GM19035 (cell line): ENCODE measurements around the gene ZCCHC10.
"Not testable (repeated sequence)": the region's sequence is repeated elsewhere in the genome, so short reads cannot be mapped to it uniquely, and the experiment has no call there.

Source experiments
- ATAC-seq: cut with Tn5 transposase; IDR thresholded peaks from one replicate; pipeline ENCODE4 v1.9.1; 2021; ENCODE audit not compliant: unreplicated experiment

ZCCHC10 gene

GRCh38 chr5:133046560-133046959, 20.2 kb upstream of the ZCCHC10 start:
- ATAC-seq, result not testable (repeated sequence)

GRCh38 chr5:133041910-133042309, 15.6 kb upstream of the ZCCHC10 start:
- no peak for ATAC-seq

- ATAC-seq, result no peak
Measured at GRCh38 chr5:133041157-133041784, 14.9 kb upstream of the ZCCHC10 start.

- ATAC-seq, result not testable (repeated sequence)
Measured at GRCh38 chr5:133036677-133037076, 10.3 kb upstream of the ZCCHC10 start.

- no peak for ATAC-seq
Measured at GRCh38 chr5:133035224-133035623, 8.9 kb upstream of the ZCCHC10 start.

DNA sequence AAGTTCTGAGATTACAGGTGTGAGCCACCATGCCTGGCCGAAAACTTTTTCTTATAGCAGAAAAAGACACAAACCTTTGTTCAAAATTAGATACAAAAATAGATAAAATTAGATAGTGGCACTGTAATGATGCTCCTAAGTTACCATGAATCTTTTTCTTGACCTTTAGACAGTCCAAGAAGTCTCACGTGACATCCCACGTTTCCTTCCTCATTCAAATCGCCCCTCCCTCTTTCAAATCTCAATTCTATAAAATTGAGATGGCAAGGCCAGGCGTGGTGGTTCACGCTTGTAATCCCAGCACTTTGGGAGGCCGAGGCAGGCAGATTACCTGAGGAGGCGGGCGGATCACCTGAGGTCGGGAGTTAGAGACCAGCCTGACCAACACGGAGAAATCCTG, 7.7 kb upstream of the ZCCHC10 start:
- no peak for ATAC-seq

DNA sequence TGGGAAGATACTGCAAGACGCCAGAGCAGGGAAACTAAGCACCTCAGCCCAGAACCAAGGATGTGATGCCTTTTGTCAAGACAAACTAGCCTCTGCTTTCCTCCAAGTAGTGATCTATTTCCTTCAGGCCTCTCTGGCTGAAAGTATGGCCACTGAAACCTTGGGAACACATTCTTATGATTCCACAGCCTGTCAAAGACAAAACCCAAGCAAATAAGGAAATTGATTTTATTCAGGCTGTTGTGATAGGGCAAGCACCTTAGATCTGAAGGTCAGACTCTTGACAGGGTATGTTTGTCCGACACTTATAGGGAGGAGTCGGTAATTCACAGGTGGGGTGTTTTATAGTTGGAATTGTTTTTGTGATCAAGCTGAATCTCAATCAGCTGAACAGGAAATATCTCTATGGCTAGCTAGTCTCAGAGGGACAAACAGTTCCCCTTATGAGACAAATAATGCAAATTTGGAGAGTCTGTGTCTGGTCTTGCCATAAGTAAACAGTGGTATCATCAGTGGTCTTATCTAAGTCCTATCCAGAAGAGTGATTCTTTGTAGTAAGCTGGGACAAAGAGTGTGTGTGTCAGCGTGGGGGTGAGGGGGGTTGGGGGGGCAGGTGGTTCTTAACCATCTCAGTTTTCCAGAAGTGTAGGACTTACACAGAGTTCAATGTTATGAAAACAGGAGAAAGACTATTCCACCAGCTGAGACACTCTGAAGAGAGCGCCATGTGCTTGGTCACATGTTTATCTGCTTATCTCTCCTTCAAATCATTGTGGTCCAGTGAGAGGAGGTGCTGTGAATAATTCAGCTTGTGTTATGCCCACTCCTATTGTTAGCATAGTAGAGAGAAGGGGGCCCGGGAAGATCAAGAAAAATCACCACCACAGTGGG, 6.7 kb upstream of the ZCCHC10 start:
- ATAC-seq, result peak; percentile 63

- no peak for ATAC-seq
Measured at GRCh38 chr5:133030343-133031005, 4.1 kb upstream of the ZCCHC10 start.

DNA sequence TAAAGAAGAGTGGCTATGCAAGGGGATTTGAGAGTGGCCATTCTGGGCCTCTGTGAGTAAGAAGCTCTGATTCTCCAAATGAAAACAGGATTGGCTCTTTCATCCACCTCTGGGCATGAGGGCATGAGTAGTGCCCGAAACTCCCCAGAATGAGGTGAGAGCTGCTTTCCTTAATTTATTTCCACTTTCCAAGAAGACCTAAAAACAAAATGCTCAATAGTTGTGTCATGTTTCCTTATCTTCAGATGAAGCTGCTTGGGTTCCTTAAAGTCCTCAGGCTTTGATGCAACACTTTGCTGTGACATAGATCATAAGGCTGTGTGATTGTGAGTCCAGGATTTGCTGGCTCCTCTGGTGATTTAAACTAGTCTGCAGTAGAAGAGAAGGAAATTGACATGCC, 3.1 kb upstream of the ZCCHC10 start:
- ATAC-seq, result no peak

- no peak for ATAC-seq
Measured at GRCh38 chr5:133026664-133027153, 360 bp upstream of the ZCCHC10 start.

GRCh38 chr5:133019471-133019870, 6.9 kb downstream of the ZCCHC10 start:
- not testable (repeated sequence) for ATAC-seq

DNA sequence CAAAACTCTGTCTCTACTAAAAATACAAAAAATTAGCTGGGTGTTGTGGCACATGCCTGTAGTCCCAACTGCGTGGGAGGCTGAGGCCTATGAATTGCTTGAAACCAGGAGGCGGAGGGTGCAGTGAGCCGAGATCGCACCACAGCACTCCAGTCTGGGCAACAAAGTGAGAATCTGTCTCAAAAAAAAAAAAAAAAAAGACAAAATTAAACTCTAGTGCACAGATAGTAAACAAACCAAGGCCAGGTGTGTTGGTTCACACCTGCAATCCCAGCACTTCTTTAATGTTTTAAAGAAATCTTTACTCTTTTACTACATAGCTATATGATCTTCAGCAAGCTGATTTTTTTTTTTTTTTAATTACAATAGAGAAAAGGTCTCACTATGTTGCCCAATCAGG, 8.4 kb downstream of the ZCCHC10 start:
- no peak for ATAC-seq

DNA sequence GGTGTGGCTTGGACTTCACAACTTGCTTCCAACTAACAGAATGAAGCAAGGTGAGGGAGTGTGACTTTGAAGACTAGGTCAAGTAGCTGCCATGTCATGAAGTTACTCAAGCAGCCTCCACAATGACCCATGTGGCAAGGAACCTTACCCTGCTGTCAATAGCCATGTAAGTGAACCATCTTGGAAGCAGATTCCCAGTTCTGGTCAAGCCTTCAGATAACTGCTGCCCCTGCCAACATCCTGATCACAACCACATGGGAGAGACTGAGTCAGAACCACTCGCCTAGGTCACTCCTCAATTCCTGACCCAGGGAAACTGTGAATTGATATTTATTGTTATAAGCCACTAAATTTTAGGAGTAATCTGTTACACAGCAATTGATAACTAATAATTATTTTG, 10.9 kb downstream of the ZCCHC10 start:
- no peak for ATAC-seq

- ATAC-seq, result not testable (repeated sequence)
Measured at GRCh38 chr5:133008455-133008854, 17.9 kb downstream of the ZCCHC10 start.

DNA sequence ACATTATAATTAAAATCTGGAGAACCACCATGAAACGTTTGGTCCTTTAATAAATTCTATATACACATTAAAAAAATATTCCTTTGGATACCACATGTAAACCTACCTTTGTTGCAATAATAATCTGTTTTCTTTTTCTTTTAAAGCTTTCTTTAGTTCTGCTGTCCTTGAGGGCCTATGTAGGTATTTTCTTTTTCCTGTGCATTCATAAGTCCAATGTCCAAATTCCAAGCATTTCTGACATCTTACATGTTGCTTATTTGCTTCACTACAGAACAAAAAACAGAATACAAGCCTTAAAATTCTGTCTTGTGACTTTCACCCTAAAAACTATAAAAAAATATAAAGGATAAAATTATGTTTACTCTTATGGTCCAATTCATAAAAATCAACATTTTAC, 19.7 kb downstream of the ZCCHC10 start:
- no peak for ATAC-seq

GRCh38 chr5:132999246-132999645, 27.1 kb downstream of the ZCCHC10 start:
- no peak for ATAC-seq

DNA sequence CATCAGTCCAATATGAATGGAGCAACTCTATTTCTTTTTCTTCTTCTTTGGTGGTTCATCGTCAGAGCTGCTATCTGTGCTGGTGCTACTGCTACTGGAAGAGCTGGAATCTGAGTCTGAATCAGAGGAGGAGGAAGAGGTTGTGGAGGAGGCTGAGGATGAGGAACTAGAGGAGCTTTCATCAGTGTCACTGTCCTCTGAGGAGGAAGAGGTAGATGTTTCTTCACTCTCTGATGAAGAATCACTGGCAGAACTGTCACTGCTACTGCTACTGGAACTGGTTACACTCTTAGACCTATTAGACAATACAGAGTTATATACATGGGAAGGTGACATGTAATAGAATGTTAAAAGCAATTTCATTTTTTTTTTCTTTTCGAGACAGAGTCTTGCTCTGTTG, 27.8 kb downstream of the ZCCHC10 start:
- no peak for ATAC-seq

- ATAC-seq, result no peak
Measured at GRCh38 chr5:132996307-132996706, 30.0 kb downstream of the ZCCHC10 start.

- ATAC-seq, result no peak
Measured at GRCh38 chr5:132987531-132988408, 38.6 kb downstream of the ZCCHC10 start.

DNA sequence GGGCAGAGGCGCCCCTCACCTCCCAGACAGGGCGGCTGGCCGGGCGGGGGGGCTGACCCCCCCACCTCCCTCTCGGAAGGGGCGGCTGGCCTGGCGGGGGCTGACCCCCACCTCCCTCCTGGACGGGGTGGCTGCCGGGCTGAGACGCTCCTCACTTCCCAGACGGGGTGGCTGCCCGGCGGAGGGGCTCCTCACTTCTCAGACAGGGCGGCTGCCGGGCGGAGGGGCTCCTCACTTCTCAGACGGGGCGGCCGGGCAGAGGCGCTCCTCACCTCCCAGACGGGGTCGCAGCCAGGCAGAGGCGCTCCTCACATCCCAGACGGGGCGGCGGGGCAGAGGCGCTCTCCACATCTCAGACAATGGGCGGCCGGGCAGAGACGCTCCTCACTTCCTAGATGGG, 43.4 kb downstream of the ZCCHC10 start:
- not testable (repeated sequence) for ATAC-seq

DNA sequence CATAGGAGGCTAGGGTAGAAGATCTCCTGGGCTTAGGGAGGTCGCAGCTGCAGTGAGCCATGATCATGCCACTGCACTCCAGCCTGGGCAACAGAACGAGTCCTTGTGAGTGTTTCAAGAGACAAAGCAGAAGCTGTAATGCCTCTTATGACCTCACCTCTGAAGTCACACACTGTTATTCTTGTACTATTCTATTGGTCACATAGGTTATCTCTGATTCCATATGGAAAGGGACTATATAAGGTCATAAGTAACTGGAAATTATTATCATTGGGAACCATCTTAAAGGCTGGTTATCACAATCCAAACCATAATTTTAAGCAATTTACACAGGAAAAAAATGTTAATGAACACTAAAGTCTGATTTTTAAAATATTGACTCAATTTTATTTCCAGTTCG, 45.1 kb downstream of the ZCCHC10 start:
- ATAC-seq, result no peak
